ENCODE data around the gene COQ8A.

Gene COQ8A

GRCh38 chr1:226940806-226941067 lies 643 bp downstream of the COQ8A start:
- peaks cover 46% of the 10 kb centered on the region for H3K4me1 Mint-ChIP-seq
- CTCF ChIA-PET: no interaction called here
- DNase-seq: no peak
- peaks cover 3% of the 10 kb centered on the region for H3K36me3 Mint-ChIP-seq
- H3K27me3 Mint-ChIP-seq: peaks cover 3% of the 10 kb centered on the region
- peak overlapping the region; percentile 81 for H3K4me3 Mint-ChIP-seq
- H3K9me3 Mint-ChIP-seq: peaks cover 2% of the 10 kb centered on the region
- peak overlapping the region; percentile 98 for H3K27ac Mint-ChIP-seq

- no peak for DNase-seq
- H3K27me3 Mint-ChIP-seq: peaks cover 3% of the 10 kb centered on the region
- CTCF ChIA-PET: no interaction called here
- peaks cover 41% of the 10 kb centered on the region for H3K4me1 Mint-ChIP-seq
- H3K4me3 Mint-ChIP-seq: no peak overlapping the region
- H3K27ac Mint-ChIP-seq: no peak overlapping the region
- H3K36me3 Mint-ChIP-seq: peaks cover 1% of the 10 kb centered on the region
- H3K9me3 Mint-ChIP-seq: no peaks in the 10 kb centered on the region
Measured at GRCh38 chr1:226942392-226942791, 2.3 kb downstream of the COQ8A start.

- Mint-ChIP-seq H3K4me3 (no peak overlapping the region), H3K36me3 (peaks cover 1% of the 10 kb centered on the region), H3K27me3 (peaks cover 3% of the 10 kb centered on the region), H3K4me1 (peaks cover 33% of the 10 kb centered on the region), H3K9me3 (no peaks in the 10 kb centered on the region), H3K27ac (no peak overlapping the region)
- CTCF ChIA-PET: interaction anchor here (0.6 kb wide), 1 partner anchor 59 kb away, joined by 4 read pairs; no protein-coding TSS in a partner anchor
- DNase-seq: no peak
Measured at GRCh38 chr1:226943156-226943555, 3.1 kb downstream of the COQ8A start.

GRCh38 chr1:226943927-226944326 lies 3.8 kb downstream of the COQ8A start:
- H3K27ac Mint-ChIP-seq: no peak overlapping the region
- no peak overlapping the region for H3K4me3 Mint-ChIP-seq
- DNase-seq: no peak
- peaks cover 1% of the 10 kb centered on the region for H3K36me3 Mint-ChIP-seq
- peaks cover 3% of the 10 kb centered on the region for H3K27me3 Mint-ChIP-seq
- CTCF ChIA-PET: no interaction called here
- H3K4me1 Mint-ChIP-seq: peaks cover 25% of the 10 kb centered on the region
- no peaks in the 10 kb centered on the region for H3K9me3 Mint-ChIP-seq

GRCh38 chr1:226945106-226945857 lies 5.2 kb downstream of the COQ8A start:
- Mint-ChIP-seq H3K36me3 (peaks cover 1% of the 10 kb centered on the region), H3K27ac (no peak overlapping the region), H3K4me1 (peaks cover 25% of the 10 kb centered on the region), H3K9me3 (no peaks in the 10 kb centered on the region), H3K27me3 (no peaks in the 10 kb centered on the region), H3K4me3 (no peak overlapping the region)
- CTCF ChIA-PET: no interaction called here
- no peak for DNase-seq

GRCh38 chr1:226945858-226946245 lies 5.8 kb downstream of the COQ8A start:
- Mint-ChIP-seq H3K4me3 (no peak overlapping the region), H3K27ac (no peak overlapping the region), H3K36me3 (peaks cover 1% of the 10 kb centered on the region), H3K4me1 (peaks cover 22% of the 10 kb centered on the region), H3K27me3 (no peaks in the 10 kb centered on the region), H3K9me3 (no peaks in the 10 kb centered on the region)
- CTCF ChIA-PET: no interaction called here
- DNase-seq: no peak

- H3K36me3 Mint-ChIP-seq: peaks cover 1% of the 10 kb centered on the region
- H3K27ac Mint-ChIP-seq: no peak overlapping the region
- peaks cover 18% of the 10 kb centered on the region for H3K4me1 Mint-ChIP-seq
- no peaks in the 10 kb centered on the region for H3K27me3 Mint-ChIP-seq
- H3K9me3 Mint-ChIP-seq: no peaks in the 10 kb centered on the region
- H3K4me3 Mint-ChIP-seq: no peak overlapping the region
- CTCF ChIA-PET: interaction anchor here (0.8 to 1.4 kb wide), 2 partner anchors 32 to 34 kb away, joined by 3 to 5 read pairs; no protein-coding TSS in a partner anchor
- DNase-seq: no peak
Measured at GRCh38 chr1:226946285-226946684, 6.2 kb downstream of the COQ8A start.

- no peaks in the 10 kb centered on the region for H3K36me3 Mint-ChIP-seq
Measured at GRCh38 chr1:226946841-226947240, 6.7 kb downstream of the COQ8A start.

GRCh38 chr1:226948051-226948450 lies 8.0 kb downstream of the COQ8A start:
- no peaks in the 10 kb centered on the region for H3K27me3 Mint-ChIP-seq
- CTCF ChIA-PET: no interaction called here
- H3K4me1 Mint-ChIP-seq: peaks cover 7% of the 10 kb centered on the region
- no peaks in the 10 kb centered on the region for H3K36me3 Mint-ChIP-seq
- H3K27ac Mint-ChIP-seq: no peak overlapping the region
- H3K4me3 Mint-ChIP-seq: no peak overlapping the region
- H3K9me3 Mint-ChIP-seq: no peaks in the 10 kb centered on the region
- no peak for DNase-seq

More at GRCh38 chr1:226946841-226947240, 6.7 kb downstream of the COQ8A start:
- no peak for DNase-seq
- CTCF ChIA-PET: interaction anchor here (0.8 to 1.4 kb wide), 2 partner anchors 32 to 35 kb away, joined by 3 to 5 read pairs; no protein-coding TSS in a partner anchor
- H3K4me1 Mint-ChIP-seq: peaks cover 15% of the 10 kb centered on the region
- no peaks in the 10 kb centered on the region for H3K27me3 Mint-ChIP-seq
- no peaks in the 10 kb centered on the region for H3K9me3 Mint-ChIP-seq
- H3K4me3 Mint-ChIP-seq: no peak overlapping the region
- H3K27ac Mint-ChIP-seq: no peak overlapping the region

- Mint-ChIP-seq H3K4me1 (peaks cover 4% of the 10 kb centered on the region), H3K4me3 (no peak overlapping the region), H3K9me3 (no peaks in the 10 kb centered on the region), H3K27me3 (no peaks in the 10 kb centered on the region), H3K36me3 (no peaks in the 10 kb centered on the region), H3K27ac (no peak overlapping the region)
- no peak for DNase-seq
- CTCF ChIA-PET: no interaction called here
Measured at GRCh38 chr1:226948480-226948879, 8.4 kb downstream of the COQ8A start.

GRCh38 chr1:226948996-226949395 lies 8.9 kb downstream of the COQ8A start:
- CTCF ChIA-PET: no interaction called here
- Mint-ChIP-seq H3K4me1 (no peaks in the 10 kb centered on the region), H3K27me3 (no peaks in the 10 kb centered on the region)

GRCh38 chr1:226949401-226949800 lies 9.3 kb downstream of the COQ8A start:
- CTCF ChIA-PET: no interaction called here

More at GRCh38 chr1:226948996-226949395, 8.9 kb downstream of the COQ8A start:
- H3K27ac Mint-ChIP-seq: no peak overlapping the region
- H3K4me3 Mint-ChIP-seq: no peak overlapping the region
- no peaks in the 10 kb centered on the region for H3K9me3 Mint-ChIP-seq
- H3K36me3 Mint-ChIP-seq: no peaks in the 10 kb centered on the region
- DNase-seq: no peak

GRCh38 chr1:226950316-226950715 lies 10.2 kb downstream of the COQ8A start:
- Mint-ChIP-seq H3K4me1 (no peaks in the 10 kb centered on the region), H3K9me3 (peaks cover 4% of the 10 kb centered on the region), H3K36me3 (peaks cover 2% of the 10 kb centered on the region), H3K4me3 (no peak overlapping the region), H3K27ac (no peak overlapping the region), H3K27me3 (no peaks in the 10 kb centered on the region)
- DNase-seq: no peak
- CTCF ChIA-PET: no interaction called here

More at GRCh38 chr1:226949401-226949800, 9.3 kb downstream of the COQ8A start:
- Mint-ChIP-seq H3K27ac (no peak overlapping the region), H3K27me3 (no peaks in the 10 kb centered on the region), H3K9me3 (no peaks in the 10 kb centered on the region), H3K4me1 (no peaks in the 10 kb centered on the region), H3K36me3 (no peaks in the 10 kb centered on the region), H3K4me3 (no peak overlapping the region)
- no peak for DNase-seq

GRCh38 chr1:226950871-226951270 lies 10.8 kb downstream of the COQ8A start:
- H3K4me3 Mint-ChIP-seq: no peak overlapping the region
- H3K36me3 Mint-ChIP-seq: peaks cover 2% of the 10 kb centered on the region
- CTCF ChIA-PET: no interaction called here
- H3K27ac Mint-ChIP-seq: no peak overlapping the region
- H3K27me3 Mint-ChIP-seq: no peaks in the 10 kb centered on the region
- no peaks in the 10 kb centered on the region for H3K4me1 Mint-ChIP-seq
- H3K9me3 Mint-ChIP-seq: peaks cover 6% of the 10 kb centered on the region
- DNase-seq: no peak

- Mint-ChIP-seq H3K9me3 (peaks cover 8% of the 10 kb centered on the region), H3K4me3 (no peak overlapping the region), H3K27me3 (no peaks in the 10 kb centered on the region), H3K4me1 (no peaks in the 10 kb centered on the region), H3K36me3 (peaks cover 2% of the 10 kb centered on the region), H3K27ac (no peak overlapping the region)
- DNase-seq: no peak
- CTCF ChIA-PET: no interaction called here
Measured at GRCh38 chr1:226951286-226952117, 11.4 kb downstream of the COQ8A start.

Data from activated naive CD4-positive, alpha-beta T cell treated with anti-CD3 and anti-CD28 coated beads, Interleukin-2, amount 10 ng/mL, durations not matched to agents 7 days and 5 days (primary cell).